GM21526 (cell line): ENCODE measurements around the gene UBE2K.
A peak's percentile ranks its signal among the peaks of the same experiment; 100 is the strongest.
"Not testable (repeated sequence)": the region's sequence is repeated elsewhere in the genome, so short reads cannot be mapped to it uniquely, and the experiment has no call there.

ENCODE experiments used
- ATAC-seq: cut with Tn5 transposase; IDR thresholded peaks from one replicate; pipeline ENCODE4 v1.9.1; 2021; ENCODE audit warnings: moderate library complexity; ENCODE audit not compliant: unreplicated experiment, low FRiP score

The UBE2K gene

DNA sequence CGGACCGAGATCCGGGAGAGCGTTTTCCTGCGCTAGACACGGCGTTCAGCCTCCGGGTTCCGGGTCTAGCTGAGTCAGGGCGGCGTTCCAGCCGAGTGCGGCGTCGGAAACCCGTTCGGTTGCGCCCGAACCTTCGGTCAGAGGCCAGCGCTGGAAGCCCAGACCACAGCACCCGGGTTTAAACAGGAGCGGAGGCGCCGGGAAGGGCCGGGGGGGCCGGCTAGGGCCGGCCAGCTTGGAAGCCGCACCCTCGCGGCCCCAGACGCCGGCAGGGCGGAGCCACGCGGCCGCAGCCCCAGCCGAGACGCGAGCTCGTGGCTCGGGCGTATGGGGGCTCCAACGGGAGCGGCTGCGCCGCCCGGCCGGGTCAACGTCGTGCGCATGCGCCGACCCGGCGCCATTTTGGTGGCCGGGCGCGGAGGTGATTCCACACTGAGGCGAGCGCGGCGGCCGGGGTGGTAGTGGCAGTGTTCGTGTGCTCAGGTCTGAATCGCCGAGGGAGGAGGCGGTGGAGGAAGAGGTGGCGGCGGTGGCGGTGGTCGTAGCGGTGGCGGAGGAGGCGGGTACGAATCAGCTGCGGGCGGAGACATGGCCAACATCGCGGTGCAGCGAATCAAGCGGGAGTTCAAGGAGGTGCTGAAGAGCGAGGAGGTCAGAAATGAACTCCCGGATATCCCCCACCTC, at the start of gene UBE2K:
Gene UBE2K (plus strand): TSS at position 397 of the 684 bp plus-strand sequence. CDS start 192 bp downstream, at position 589.
- ATAC-seq, result peak; percentile 82

- no peak for ATAC-seq
Observed at GRCh38 chr4:39648213-39648612, 49.7 kb upstream of the UBE2K start.

GRCh38 chr4:39648827-39649558, 48.9 kb upstream of the UBE2K start:
- ATAC-seq, result no peak

GRCh38 chr4:39649639-39650265, 48.2 kb upstream of the UBE2K start:
- ATAC-seq, result no peak

- ATAC-seq, result not testable (repeated sequence)
Observed at GRCh38 chr4:39651586-39651985, 46.4 kb upstream of the UBE2K start.

DNA sequence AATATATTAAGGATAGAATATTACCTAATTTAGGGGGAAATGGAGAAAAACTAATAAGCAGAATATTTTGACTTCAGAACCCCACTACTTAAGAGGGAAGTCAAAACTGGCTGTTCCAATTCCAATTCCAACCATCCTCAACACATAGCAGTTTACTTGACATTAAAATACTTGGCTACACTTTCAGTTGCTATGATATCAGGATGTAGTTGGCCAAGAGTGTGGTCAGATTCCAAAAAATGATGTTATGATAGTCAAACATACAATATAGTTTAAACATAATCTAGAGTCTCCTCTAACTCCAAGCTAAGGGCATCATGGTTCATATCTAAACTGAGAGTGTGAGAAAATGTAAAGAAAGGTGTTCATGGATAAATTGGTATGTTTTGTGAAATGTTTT, 42.7 kb upstream of the UBE2K start:
- no peak for ATAC-seq

GRCh38 chr4:39655876-39656275, 42.1 kb upstream of the UBE2K start:
- no peak for ATAC-seq

DNA sequence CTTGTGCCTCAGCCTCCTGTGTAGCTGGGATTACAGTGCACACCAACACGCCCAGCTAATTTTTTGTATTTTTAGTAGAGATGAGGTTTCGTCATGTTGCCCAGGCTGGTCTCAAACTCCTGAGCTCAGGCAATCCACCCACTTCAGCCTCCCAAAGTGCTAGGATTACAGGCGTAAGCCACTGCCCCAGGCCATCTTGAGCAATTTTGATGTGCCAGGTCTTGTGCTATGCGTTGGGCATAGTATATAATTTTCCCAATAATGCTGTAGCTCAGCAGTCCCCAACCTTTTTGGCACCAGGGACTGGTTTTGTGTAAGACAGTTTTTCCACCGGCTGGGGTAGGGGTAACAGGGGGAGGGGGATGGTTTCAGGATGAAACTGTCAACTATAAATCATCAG, 41.3 kb upstream of the UBE2K start:
- ATAC-seq, result not testable (repeated sequence)

DNA sequence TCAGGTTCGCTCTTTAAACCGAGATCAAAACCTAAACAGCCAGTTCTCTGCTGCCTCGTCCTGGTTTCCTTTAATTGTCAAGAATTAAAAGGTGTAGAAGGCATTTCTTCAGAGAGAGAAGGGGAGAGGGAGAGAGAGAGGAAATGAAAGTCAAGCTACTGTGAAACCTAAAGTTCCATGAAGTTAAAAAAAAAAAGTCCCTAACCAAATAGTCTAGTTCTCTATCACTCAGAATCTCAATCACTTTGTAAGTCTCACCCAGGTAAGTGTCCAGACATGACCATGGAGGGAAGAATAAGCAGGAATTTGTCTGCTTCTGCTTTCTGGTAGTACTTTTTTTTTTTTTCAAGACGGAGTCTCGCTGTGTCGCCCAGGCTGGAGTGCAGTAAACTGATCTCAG, 40.5 kb upstream of the UBE2K start:
- ATAC-seq, result peak; percentile 60

GRCh38 chr4:39658756-39659155, 39.2 kb upstream of the UBE2K start:
- no peak for ATAC-seq

- no peak for ATAC-seq
Observed at GRCh38 chr4:39660045-39660444, 37.9 kb upstream of the UBE2K start.

DNA sequence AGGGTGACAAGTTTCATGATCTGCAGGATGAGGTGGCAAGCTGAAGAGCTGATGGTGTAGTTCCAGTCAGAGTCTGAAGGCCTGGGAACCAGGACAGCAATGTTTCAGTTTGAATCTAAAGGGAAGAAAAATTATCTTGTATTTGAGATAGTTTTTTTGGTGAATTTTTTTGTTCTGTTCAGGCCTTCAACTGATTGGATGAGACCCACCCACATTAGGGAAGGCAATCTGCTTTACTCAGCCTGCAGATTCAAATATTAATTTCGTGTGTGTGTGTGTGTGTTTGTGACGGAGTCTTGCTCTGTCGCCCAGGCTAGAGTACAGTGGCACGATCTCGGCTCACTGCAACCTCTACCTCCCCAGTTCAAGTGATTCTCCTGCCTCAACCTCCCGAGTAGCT, 37.2 kb upstream of the UBE2K start:
- ATAC-seq, result no peak

DNA sequence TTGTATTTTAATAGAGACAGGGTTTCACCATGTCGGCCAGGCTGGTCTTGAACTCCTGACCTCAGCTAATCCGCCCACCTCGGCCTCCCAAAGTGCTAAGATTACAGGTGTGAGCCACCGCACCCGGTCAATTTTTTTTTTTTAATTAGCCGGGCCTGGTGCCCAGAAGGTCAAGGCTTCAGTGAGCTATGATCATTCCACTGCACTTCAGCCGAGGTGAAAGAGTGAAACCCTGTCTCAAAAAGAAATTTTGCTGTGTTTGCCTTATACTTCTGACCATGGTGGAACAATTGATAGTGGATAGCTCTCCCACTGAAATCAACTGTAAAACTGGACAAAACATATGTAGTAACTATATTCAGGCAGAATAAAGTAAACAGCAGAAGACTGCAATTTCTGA, 35.3 kb upstream of the UBE2K start:
- no peak for ATAC-seq

DNA sequence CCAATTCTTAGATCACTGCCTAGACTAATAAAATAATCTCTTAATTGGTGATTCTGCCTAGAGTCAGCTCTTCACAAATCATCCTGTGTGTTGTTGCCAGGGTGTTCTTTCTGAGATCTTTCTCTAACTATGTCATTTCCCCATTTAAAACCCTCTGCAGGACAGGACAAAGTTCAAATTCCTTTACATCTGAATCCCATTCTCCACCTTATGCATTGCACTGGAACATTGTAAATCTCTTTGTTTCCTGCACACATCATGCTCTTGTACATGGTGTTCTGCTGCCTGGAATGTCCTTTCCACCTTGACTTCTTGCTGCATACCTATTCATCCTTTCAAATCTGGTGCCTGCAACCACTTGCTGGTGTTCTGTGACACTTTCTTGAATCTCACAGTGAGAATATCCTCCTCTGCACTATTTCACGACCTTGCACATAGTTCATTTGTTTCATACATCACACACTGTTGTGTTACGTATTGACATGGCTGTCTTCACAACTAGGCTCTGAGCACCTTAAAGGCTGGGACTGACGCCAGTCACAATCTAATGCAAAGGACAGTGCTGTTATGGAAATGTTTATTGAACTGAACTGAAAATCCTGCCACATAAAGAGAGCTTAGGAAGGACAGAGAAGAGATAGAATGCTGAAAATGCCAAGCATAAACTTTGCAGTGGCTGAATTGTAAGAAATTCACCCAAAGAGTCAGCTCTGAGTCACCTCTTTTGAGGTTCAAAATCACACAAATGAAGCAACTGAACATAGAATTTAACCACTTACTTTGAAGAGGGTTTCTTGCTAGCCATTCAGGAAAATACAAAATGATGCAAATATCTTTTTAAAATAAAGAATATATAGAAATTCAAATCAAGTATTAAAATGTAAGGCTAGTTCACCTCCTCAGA, 32.9 kb upstream of the UBE2K start:
- ATAC-seq, result no peak

DNA sequence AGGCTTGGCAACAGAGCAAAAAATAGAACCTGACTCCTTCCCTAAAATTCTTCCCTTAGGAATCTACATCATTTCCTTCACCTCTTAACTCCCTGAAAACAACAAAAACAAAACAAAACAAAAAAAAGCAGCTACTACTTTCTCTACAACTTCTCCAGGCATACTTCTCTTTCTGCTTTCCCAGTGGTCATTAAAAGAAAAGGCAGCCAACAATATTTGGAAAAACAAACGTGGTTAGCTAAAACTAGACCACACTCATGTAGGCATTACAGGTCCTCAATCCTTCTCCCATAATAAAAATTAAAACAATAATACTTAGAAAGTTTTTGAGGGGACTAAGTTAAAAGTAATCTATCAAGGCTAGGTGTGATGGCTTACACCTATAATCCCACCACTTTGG, 30.2 kb upstream of the UBE2K start:
- no peak for ATAC-seq

GRCh38 chr4:39668887-39669286, 29.0 kb upstream of the UBE2K start:
- no peak for ATAC-seq

- ATAC-seq, result not testable (repeated sequence)
Observed at GRCh38 chr4:39670296-39670695, 27.6 kb upstream of the UBE2K start.

DNA sequence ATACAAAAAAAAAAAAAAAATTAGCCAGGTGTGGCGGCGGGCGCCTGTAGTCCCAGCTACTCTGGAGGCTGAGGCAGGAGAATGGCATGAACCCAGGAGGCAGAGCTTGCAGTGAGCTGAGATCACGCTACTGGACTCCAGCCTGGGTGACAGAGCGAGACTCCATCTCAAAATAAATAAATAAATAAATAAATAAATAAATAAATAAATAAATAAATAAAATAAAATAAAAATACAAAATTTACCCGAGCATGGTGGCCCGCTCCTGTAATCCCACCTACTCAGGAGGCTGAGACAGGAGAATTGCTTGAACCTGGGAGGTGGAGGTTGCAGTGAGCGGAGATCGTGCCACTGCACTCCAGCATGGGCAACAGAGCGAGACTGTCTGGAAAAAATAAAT, 22.3 kb upstream of the UBE2K start:
- not testable (repeated sequence) for ATAC-seq

GRCh38 chr4:39681003-39681402, 16.9 kb upstream of the UBE2K start:
- not testable (repeated sequence) for ATAC-seq

DNA sequence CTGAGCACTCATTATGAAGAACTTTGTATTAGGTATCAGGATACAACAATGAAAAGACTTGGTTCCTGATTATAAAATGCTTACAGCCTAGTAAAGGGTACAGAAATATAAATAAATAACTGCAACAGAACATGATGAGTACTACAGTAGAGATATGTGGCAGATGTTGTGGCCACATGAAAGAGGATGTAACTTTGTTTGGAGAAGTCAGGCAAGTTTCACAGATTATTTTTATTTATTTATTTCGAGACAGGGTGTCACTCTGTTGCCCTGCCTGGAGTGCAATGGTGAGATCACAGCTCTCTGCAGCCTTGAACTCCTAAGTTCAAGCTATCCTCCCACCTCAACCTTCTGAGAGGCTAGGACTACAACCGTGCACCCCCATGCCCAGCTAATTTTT, 15.8 kb upstream of the UBE2K start:
- peak; percentile 79 for ATAC-seq

DNA sequence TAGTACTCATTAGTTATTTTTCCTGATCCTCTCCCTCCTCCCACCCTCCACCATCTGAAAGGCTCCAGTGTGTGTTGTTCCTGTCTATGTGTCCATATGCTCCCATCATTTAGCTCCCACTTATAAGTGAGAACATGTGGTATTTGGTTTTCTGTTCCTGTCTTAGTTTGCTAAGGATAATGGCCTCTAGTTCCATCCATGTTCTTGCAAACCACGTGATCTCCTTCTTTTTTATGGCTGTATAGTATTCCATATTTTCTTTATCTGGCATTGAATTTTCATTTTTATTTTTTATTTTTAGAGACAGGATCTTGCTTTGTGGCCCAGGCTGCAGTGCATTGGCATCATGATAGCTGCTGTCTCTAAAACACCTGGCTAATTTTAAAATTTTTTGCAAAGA, 11.9 kb upstream of the UBE2K start:
- ATAC-seq, result no peak
